ENCODE measurements around the gene KCNE4.

Gene KCNE4, protein sequence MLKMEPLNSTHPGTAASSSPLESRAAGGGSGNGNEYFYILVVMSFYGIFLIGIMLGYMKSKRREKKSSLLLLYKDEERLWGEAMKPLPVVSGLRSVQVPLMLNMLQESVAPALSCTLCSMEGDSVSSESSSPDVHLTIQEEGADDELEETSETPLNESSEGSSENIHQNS

DNA sequence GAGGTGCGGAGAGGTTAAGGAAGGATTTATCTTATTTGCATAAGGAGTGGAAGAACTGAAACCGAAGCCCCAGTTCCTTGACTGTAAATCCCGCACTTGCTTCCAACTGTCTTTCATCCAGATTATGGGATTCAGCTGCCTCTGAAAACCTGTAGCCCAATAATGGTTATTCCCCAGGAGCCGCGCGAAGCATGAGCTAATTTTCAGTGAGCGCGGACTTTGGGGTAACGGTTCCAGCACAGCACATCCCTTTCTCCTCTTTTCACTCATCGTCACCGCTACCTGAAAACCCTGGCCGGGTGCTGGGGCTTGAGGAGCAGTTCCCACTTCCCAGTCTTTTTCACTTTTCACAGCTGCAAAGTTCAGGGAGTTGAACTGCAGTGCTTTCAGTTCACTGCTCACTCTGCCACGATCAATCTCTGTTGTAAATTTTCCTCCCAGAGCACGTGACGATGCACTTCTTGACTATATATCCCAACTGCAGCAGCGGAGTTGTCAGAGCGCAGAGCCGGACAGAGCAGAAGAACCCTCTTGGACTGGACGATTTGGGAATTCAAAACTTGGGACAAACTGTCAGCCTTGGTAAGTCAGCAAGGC, at the start of gene KCNE4:
Gene KCNE4, plus strand, starts transcription at position 498 of the 597 bp plus-strand sequence. CDS start 641 bp downstream, outside the sequence.
- no peak for DNase-seq (ENCODE audit: low read depth)

DNA sequence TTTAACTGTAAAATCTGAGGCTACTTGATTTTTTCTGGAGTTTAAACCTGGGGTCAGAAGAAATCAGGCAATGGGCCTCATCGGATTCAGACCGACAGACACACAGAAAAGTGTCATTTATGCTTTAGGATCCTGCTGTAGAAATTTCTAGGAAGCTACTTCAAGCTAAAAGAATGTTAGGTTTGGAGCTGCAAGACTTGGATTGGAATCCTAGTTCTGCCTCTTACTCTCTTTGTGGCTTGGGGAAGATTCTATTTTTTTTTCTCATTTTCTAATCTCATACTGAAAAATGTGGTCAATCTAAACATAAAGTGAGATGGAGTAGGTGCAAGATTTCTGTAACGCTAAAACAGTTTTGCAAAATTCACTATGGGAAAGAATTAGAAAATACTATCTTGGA, 48.8 kb upstream of the KCNE4 start:
- no peak for DNase-seq (ENCODE audit: low read depth)

DNA sequence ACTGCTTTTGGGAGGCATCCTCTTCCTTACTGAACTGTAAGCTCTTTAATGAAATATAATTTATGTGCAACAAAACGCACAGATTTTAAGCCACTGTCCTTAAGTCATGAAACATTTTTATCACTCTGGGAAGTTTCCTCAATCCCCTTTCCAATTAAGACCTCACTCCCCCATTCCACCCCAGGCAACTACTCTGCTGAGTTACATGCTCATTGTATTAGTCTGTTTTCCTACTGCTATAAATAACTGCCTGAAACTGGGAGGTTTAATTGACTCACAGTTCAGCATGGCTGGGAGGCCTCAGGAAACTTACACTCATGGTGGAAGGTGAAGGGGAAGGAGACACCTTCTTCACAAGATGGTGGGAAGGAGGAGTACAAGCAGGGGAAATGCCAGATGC, 46.5 kb upstream of the KCNE4 start:
- no peak for DNase-seq (ENCODE audit: low read depth)

DNA sequence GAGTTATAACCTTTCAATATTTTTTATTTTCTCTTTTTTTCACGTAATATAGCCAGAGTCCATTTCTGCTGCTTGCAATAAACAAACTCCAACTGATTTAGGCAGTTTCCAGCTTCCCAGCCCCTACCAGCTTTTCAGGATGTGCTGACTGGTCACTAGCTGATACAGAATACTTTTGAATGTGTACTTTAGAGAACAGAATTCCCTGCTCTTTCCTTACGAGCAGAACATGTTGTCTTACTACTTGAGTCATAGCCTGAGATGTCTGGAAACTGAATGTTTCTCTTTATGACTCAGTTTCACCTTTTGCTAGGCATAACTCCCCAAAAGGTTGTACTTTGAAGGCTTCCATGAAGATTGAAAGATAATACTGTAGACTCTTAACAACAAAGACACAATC, 44.5 kb upstream of the KCNE4 start:
- DNase-seq (ENCODE audit: low read depth): no peak

DNA sequence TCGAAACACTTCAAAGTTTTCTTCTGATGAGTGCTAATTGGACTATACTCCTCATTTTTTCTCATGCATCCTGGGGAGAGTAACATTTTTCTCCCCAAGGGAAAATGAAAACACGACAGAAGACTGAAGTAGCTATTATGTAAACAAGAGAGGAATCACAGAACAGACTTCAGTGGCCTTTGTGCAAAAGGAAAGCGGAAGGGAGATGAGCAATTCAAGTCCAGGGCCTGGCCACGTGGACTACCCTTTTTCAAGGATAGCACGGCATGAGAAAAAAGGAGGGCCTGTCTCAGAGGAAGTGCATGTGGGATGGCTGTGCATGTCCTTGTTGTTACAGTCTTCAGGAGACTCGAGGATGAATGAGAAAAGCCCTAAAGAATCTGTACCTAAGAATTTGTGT, 43.8 kb upstream of the KCNE4 start:
- DNase-seq (ENCODE audit: low read depth): no peak

DNA sequence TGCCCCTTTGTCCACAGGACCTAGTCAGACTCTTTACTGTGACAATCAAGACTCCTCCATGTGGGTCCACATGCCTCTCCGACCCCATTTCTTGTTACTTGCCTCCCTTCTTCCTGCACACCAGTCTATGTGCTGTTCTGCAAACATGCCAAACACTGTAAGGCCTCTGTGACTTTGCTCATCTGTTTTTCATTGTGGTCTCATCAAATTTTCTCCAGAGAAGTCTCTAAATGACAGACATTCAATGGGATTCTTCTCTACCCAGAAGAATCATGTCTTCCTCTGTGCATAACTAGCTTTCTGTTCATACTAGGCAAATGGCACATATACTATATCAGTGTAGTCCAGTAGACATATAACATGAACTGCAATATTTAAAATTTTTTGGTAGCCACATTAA, 43.0 kb upstream of the KCNE4 start:
- no peak for DNase-seq (ENCODE audit: low read depth)

DNA sequence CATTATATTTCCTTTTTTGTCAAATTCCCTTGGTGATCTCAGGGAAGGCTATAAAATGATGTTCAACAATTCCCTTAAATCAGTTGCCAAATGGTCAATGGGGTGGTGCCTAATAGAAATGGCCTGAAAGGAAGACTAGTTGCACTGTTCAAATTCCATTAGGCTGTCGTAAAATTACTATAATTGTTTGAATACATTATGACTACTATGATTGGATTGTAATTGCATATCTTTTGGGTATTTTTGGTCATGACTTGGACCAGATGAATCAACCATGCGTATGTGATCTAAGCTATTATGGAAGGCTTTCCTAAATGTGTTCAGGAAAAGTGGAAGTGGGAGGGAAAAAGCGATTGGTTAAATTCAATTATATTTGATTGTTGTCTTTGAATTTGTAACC, 41.3 kb upstream of the KCNE4 start:
- DNase-seq (ENCODE audit: low read depth): no peak

DNA sequence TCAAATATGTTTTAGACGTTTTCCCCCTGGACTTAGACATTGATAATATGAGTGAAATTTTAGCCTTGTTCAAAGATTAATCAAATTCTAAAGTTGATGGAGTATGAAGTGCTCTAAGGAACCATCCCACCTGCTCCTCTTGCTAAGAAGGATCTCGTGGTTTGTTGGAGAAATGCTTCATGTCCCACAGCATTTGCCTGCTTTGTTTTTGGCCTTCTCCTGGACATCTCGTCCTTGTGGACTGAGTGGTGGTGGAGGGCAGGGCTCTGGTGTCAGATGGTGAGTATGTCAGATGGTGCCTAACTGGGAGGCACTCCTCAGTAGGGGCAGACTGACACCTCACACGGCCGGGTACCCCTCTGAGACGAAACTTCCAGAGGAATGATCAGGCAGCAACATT, 39.7 kb upstream of the KCNE4 start:
- no peak for DNase-seq (ENCODE audit: low read depth)

DNA sequence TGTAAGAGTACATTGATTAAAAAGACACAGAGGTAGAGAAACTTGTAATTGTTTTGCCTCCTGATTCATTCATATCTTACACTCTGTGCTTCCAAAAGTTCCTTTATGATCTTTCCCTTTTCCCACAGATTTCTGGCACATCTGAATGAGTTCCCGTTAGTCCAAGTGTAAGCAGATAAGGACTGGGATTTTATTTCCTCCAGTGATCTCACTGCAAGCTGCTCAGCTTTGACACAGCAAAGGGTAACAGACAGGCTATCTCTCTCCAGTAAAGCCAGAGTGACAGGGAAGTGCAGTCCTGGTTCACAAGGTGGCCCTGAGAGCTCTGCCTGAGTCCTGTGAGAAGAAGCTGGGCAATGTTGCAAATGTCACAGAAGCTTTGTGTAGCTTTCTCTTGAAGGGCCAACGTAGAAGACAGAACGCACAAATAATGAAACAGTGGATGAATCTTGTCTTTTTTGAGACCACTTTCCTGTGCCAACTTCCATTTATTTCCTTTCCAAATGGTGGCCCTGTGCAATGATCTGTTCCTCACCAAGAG, 32.5 kb upstream of the KCNE4 start:
- DNase-seq (ENCODE audit: low read depth): no peak

DNA sequence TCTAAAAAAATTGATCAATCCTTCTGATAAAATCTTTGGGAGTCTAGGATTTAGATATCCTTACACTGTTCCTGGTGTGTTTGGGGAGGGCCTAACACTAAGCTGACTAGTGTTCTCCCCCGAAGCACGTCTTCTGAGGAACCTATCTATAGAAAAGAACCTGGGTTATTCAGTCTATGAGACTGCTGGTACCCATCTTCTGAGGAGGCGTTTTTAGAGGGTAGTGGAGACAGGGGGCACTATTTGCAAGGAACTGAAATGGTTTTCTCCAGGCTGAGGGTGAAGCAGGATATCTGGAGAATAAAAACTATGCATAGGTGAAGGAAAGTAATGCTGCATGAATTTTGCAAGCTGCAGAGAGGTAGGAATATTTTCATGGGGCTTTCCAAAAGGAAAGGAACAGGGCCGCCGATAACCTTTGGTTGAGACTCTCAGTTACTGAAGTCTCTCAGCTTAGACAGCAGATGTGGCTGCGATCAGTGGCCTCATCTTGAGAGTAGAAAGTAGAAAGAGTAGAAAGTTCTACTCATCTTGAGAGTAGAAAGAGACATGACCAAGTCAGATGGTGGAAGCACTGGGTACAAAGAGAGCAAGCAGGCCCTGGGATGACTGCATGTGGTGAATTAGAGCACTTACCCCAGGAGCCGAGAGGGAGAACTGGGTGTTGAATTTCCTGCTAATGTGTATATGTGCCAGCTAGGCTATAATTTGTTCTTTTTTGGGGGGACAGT, 31.8 kb upstream of the KCNE4 start:
- no peak for DNase-seq (ENCODE audit: low read depth)

DNA sequence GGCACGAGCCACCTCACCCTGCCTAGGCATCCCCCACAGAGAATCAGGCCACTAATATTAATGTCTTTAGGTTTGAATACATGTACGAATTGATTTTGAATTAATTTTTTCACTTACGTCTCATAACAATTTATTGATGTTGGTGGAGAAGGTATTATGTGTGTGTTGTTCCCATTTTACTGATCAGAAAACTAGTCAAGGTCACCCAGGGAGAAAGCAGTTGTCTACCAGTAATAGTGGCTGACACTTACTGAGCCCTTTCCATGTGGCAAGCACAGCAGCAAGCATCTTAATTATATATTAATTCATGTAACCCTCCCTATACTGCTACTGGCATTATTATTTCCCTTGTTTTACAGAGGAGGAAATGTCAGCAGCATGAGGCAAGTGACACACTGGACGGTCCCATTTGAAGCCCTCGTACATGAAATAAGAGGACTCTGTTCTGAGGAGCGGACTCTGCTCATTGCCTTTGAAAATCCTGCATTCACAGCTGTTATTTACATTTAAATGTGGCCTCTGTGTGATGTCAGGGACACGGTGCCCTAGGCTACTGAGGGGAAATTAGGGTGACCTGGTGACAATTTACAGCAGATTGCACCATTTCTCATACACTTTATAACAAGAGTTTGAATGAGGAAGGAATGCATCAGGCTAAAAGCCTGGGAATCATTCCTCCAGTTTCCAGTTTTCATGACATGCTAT, 30.9 kb upstream of the KCNE4 start:
- DNase-seq (ENCODE audit: low read depth): no peak

DNA sequence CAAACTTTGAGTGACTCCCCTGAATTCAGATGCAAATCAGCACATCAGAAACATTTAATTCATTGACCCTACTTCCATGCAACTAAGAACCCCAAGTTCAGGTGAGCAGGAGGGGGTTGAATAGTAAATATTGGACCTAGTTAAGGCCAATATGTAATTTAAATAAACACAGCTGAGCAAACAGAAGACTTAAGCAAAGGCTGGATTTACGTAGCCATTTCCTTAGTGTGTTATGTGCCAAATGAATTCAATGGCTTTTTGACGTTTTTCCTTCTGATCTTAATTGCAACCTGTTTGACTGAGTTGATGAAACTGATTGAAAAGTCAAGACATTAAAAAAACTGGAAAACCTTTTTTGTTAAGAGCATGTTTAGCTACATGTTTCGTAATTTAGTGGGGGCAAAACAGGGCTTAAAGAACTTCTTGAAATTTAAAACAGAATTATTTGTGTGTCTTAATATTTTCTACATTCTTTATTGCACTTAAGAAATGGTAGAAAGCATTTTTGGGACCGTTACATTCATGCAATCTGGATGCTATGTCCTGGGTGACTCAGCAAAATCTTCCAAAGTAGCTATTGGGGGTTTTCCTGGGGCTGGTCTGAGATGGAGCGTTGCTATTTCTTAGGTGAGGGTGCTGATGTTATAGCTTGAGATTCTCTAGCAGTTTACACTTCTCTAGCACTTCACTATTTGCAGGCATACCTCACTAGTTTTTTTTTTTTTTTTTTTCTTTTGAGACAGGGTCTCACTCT, 25.5 kb upstream of the KCNE4 start:
- DNase-seq (ENCODE audit: low read depth): no peak

DNA sequence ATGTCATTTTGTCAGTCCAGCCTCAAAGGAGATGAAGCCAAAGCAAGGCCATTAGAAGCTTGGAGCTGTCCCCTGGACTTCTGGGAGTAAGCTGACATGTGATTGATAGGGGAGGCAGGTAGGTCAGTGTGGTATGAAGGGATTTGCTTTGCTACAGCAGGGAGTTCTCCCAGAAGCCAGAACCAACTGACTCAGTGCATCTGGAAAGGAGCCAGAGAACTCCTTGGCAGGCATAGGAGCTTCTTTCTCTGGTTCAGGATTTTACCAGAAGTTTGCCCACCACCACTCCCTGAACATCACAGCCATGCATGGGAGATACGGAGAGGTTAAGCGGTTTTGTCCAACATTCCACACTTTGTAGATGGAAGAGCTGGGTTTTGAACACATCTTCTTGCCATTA, 24.5 kb upstream of the KCNE4 start:
- no peak for DNase-seq (ENCODE audit: low read depth)

DNA sequence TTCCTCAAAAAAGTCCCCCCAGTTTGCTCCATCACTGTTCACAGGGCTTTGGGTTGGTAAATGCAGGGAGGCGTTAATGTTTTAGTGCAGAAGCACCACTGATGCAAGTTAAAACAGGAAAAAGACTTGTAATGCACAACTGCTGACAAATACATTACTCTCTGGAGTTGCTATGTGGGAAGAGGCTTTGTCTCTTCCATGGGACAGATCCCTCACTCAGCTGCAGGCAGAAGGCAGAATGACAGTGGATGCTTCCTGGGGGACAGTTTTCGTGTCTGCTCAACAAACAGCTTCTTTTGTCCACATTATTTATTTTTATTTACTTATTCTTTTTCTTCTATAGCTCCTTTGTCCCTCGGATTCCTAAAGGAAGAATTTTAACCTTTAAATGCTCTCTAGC, 22.7 kb upstream of the KCNE4 start:
- DNase-seq (ENCODE audit: low read depth): no peak

DNA sequence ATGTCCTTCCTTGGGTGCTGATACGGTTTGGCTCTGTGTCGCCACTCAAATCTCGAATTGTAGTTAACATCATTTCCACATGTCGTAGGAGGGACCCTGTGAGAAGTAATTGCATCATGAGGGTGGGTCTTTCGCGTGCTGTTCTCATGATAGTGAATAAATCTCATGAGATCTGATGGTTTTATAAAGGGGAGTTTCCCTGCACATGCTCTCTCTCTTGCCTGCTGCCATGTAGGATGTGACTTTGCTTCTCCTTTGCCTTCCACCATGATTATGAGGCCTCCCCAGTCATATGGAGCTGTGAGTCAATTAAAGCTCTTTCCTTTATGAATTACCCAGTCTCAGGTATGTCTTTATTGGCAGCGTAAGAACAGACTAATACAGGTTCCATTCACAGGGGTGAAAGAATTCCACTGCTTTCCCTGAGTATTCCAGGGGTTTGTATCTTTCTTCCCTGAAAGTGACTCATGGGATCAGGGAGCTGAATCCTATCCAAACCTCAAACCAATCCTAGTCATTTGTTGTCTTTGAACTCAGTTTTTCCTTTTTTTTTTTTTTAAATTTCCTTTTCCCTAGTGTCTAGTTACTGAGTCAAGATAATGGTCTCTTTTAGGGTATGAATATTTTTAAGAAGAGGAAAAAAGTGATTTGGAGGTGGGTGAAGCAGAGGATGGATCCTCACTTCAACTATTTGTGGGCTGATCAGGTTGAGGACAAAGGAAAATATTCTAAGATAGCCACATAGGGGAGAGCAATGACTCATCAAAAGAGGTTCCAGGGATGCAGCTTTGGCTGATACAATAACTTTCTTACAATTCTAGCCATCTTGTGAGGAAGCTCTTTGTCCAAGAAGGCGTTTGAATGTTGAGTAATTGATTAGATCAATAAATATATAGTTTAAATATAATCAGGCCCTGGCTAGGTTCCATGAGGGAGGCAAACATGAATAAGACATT, 19.5 kb upstream of the KCNE4 start:
- no peak for DNase-seq (ENCODE audit: low read depth)

DNA sequence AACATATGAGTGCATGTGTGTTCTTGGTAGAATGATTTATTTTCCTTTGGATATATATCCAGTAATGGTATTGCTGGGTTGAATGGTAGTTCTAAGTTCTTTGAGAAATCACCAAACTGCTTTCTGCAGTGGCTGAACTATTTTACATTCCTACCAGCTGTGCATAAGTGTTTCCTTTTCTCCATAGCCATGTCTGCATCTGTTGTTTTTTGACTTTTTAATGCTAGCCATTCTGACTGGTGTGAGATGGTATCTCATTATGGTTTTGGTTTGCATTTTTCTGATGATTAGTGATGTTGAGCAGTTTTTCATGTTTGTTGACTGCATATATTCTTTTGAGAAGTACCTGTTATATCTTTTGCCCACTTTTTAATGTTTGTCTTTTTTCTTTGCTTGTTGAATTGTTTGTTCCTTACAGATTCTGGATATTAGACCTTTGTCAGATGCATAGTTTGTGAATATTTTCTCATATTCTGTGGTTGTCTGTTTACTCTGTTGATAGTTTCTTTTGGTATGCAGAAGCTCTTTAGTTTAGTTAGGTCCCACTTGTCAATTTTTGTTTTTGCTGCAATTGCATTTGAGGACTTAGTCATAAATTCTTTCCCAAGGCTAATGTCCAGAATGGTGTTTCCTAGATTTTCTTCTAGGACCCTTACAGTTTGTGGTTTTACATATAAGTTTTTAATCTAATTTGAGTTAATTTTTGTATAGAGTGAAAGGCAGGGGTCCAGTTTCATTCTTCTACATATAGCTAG, 17.6 kb upstream of the KCNE4 start:
- no peak for DNase-seq (ENCODE audit: low read depth)

DNA sequence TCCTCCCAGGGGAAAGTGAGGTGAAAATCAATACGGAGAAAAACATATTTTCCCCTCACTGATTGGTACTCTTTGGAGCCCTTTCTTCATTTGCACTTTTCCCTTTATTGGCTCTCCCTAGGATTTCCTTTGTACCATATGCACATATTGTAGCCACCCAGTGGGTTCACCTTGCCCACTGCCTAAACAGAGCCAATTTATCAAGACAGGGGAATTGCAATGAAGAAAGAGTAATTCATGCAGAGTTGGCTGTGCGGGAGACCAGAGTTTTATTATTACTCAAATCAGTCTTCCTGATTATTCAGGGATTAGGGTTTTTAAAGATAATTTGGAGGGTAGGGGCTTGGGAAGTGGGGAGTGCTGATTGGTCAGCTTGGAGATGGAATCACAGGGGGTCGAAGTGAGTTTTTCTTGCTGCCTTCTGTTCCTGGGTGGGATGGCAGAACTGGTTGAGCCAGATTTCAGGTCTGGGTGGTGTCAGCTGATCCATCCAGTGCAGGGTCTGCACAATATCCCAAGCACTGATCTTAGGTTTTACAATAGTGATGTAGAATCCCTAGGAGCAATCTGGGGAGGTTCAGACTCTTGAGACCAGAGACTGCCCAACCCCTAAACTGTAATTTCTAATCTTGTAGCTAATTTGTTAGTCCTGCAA, 15.1 kb upstream of the KCNE4 start:
- no peak for DNase-seq (ENCODE audit: low read depth)

DNA sequence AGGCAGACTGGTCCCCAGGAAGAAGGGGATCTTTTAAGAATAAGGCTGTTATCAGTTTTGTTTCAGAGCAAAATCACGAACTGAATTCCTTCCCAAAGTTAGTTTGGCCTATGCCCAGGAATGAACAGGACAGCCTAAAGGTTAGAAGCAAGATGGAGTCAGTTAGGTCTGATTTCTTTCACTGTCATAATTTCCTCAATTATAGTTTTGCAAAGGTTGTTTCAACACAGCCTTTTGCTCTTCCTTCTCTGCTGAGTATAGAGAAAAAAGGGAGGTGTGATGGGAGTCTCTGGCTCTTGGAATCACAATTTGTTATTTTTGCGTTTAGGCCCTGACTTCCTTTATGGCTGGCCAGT, 14.6 kb upstream of the KCNE4 start:
- no peak for DNase-seq (ENCODE audit: low read depth)

DNA sequence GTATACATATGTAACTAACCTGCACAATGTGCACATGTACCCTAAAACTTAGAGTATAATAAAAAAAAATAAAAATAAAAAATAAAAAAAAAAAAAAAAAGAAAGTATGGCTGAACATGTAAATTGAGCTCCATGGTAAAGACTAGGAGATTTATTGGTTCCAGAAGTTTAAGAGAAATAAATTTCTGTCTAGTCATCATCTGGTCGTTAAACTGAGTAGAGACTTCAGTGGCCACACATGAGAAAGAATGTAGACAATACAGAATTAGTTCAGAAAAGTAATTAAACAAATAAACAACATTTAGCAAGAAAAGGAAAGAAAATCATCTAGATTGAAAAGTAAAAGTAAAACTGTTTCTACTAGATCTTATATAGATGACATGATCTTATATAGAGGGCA, 12.4 kb upstream of the KCNE4 start:
- no peak for DNase-seq (ENCODE audit: low read depth)

DNA sequence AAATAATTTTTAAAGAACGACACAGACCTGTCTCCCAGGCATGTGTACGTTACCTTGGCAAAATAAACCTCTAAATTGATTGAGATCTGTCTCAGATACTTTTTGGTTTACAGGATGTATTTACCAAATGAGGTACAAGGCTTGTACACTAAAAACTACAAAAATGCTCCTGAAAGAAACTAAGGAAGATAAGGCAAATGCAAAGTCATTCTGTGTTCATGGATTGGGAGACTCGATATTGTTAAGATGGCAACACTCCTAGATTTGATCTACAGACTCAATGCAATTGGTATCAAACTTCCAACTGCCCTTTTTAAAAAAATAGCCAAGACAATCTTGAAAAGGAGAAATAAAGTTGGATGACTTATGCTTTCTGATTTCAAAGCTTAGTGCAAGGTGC, 11.5 kb upstream of the KCNE4 start:
- no peak for DNase-seq (ENCODE audit: low read depth)

Measured in activated T-helper 1 cell treated with Interleukin-2 at 50 U/mL for 16 hours (primary cell).